ENCODE measurements around the gene ADM5. TPM values are rescaled to one million over a fixed set of nuclear protein-coding genes. Genes with fewer than 3 reads are reported as not detected.

ADM5 gene
- total and polyA plus RNA-seq, 10 of the 15 experiments (the other 5 are each of a cell fraction or from before 2014, with no cell fraction given) = 0.05 to 6.0 (median 1.2) TPM; not detected in 1

- 71% methylated on average over 11 of the region's 12 CpGs for WGBS (ENCODE audit: insufficient coverage, insufficient replicate concordance, low lambda C conversion rate, missing lambda C conversion rate)
- DNase-seq (ENCODE audit: low read depth, low spot score) (no peak), ATAC-seq (peak; percentile 16), FAIRE-seq (no peak)
- H3K4me2 ChIP-seq (ENCODE audit: control insufficient read depth, insufficient read depth) = no peak overlapping the region
- in situ Hi-C loops (cut with MboI) = no loop called here
- peaks cover 12 to 39% of the 10 kb centered on the region in 2 experiments; a peak in 3 of 4 replicates for H3K36me3 ChIP-seq (ENCODE audit: control insufficient read depth in 2 of 2, insufficient read depth in 2 of 2, low read length in 1 of 2)
- RAD21 ChIA-PET (ENCODE audit: unreplicated experiment) = no interaction called here
- POLR2A ChIA-PET = no interaction called here
- SMC1A ChIA-PET (ENCODE audit: uncharacterized antibody, unreplicated experiment) = no interaction called here
- H3K27ac ChIP-seq (ENCODE audit: control insufficient read depth, insufficient read depth) = no peak overlapping the region
- TF ChIP-seq EZH2 (IDR thresholded peaks at IDR 0.05; ENCODE audit: borderline replicate concordance, control insufficient read depth, low read depth, low read length) (no peak), SMAD5 (IDR thresholded peaks at IDR 0.05; ENCODE audit: low read depth) (no peak; the same call in 1 of the 2 replicates), POLR2AphosphoS5 (IDR thresholded peaks at IDR 0.05; ENCODE audit: low read length) (peak; percentile 32; the same call in 1 of the 2 replicates)
- H2AFZ ChIP-seq (ENCODE audit: control insufficient read depth, low read depth, low read length) = no peak overlapping the region
- H3K4me1 ChIP-seq (ENCODE audit: control insufficient read depth, insufficient read depth, low read length) = peaks cover 8% of the 10 kb centered on the region
- CTCF ChIA-PET = no interaction called here
- H3K79me2 ChIP-seq (ENCODE audit: control insufficient read depth, insufficient read depth, low read length) = peaks cover 2% of the 10 kb centered on the region
- H4K20me1 ChIP-seq (ENCODE audit: control insufficient read depth, insufficient read depth) = peaks cover 4% of the 10 kb centered on the region; the same call in 1 of the 2 replicates
- no TSS peak for BruUV-seq (replicated peaks)
- H3K9ac ChIP-seq (ENCODE audit: control insufficient read depth, insufficient read depth, low read length) = no peak overlapping the region
- H3K27me3 ChIP-seq (replicated peaks in 1 of 2; ENCODE audit: control insufficient read depth in 2 of 2, insufficient read depth in 2 of 2, low read length in 1 of 2) = no peaks in the 10 kb centered on the region; a peak in 1 of 4 replicates
- H3K4me3 ChIP-seq = no peak overlapping the region
- intact Hi-C loops (cut with micrococcal nuclease; ENCODE audit: unreplicated experiment) = no loop called here
- no peaks in the 10 kb centered on the region; the same call in 2 of the 3 replicates for H3K9me3 ChIP-seq (replicated peaks; ENCODE audit: control insufficient read depth, insufficient read depth, low read length)
Measured at GRCh38 chr19:49688531-49689132, 762 bp upstream of the ADM5 start.

DNA sequence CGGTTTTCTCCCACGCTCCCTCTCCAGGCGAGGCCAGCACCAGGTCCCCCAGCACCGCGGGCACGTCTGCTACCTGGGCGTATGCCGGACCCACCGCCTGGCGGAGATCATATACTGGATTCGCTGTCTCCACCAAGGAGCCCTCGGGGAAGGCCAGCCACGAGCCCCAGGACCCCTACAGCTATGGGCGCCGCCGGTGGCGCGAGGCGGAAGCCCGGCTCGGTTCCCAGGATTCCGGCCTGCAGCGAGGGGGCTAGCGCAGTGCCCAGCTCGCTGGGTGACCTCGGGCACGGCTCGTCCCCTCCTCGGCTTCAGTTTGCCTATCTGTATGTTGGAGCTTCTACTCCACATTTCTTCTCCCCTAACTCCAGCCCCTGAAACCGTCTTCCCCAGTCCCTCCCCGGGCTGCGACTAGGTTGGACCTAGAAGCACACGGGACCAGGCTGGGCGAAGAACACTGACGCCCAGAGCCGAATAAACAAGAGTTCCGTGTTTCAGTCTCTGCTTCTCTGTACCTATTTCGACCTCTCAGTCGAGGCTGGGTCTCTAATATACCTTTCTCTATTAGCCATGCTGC is 773 bp downstream of the ADM5 start:
- peaks cover 4 to 26% of the 10 kb centered on the region in 2 experiments; a peak in 3 of 4 replicates for H3K36me3 ChIP-seq (ENCODE audit: control insufficient read depth in 2 of 2, insufficient read depth in 2 of 2, low read length in 1 of 2)
- no peak overlapping the region for H2AFZ ChIP-seq (ENCODE audit: control insufficient read depth, low read depth, low read length)
- peaks cover 8% of the 10 kb centered on the region for H3K4me1 ChIP-seq (ENCODE audit: control insufficient read depth, insufficient read depth, low read length)
- peaks cover 4% of the 10 kb centered on the region; the same call in 1 of the 2 replicates for H4K20me1 ChIP-seq (ENCODE audit: control insufficient read depth, insufficient read depth)
- H3K27ac ChIP-seq (ENCODE audit: control insufficient read depth, insufficient read depth) = no peak overlapping the region
- FAIRE-seq = no peak
- BruUV-seq (replicated peaks) = no TSS peak
- intact Hi-C loops (cut with micrococcal nuclease; ENCODE audit: unreplicated experiment) = no loop called here
- H3K79me2 ChIP-seq (ENCODE audit: control insufficient read depth, insufficient read depth, low read length) = no peaks in the 10 kb centered on the region
- ChIA-PET CTCF (interaction anchor here (1.2 kb wide), 1 partner anchor 120 kb away, joined by 3 read pairs; no protein-coding TSS in a partner anchor), POLR2A (no interaction called here), RAD21 (ENCODE audit: unreplicated experiment) (no interaction called here), SMC1A (ENCODE audit: uncharacterized antibody, unreplicated experiment) (no interaction called here)
- no peak overlapping the region for H3K4me3 ChIP-seq
- no peak for ATAC-seq
- no peak overlapping the region for H3K4me2 ChIP-seq (ENCODE audit: control insufficient read depth, insufficient read depth)
- H3K9me3 ChIP-seq (replicated peaks; ENCODE audit: control insufficient read depth, insufficient read depth, low read length) = no peaks in the 10 kb centered on the region; the same call in 2 of the 3 replicates
- H3K9ac ChIP-seq (ENCODE audit: control insufficient read depth, insufficient read depth, low read length) = no peak overlapping the region
- DNase-seq (ENCODE audit: low read depth, low spot score) = no peak
- in situ Hi-C loops (cut with MboI) = no loop called here
- WGBS (ENCODE audit: insufficient coverage, insufficient replicate concordance, low lambda C conversion rate, missing lambda C conversion rate) = 50% methylated on average over 37 of the region's 39 CpGs
- H3K27me3 ChIP-seq (replicated peaks in 1 of 2; ENCODE audit: control insufficient read depth in 2 of 2, insufficient read depth in 2 of 2, low read length in 1 of 2) = no peaks in the 10 kb centered on the region; a peak in 1 of 4 replicates
- no peak for TF ChIP-seq E2F8 (IDR thresholded peaks at IDR 0.05; ENCODE audit: low read depth, partially characterized antibody)
- no peak for TF ChIP-seq ZBTB33 (IDR thresholded peaks at IDR 0.05)
- TF ChIP-seq RUNX3 (IDR thresholded peaks at IDR 0.05; ENCODE audit: low read length) = no peak
- no peak for TF ChIP-seq MTA3 (IDR thresholded peaks at IDR 0.05; ENCODE audit: borderline replicate concordance, low read length)
- no peak for TF ChIP-seq ATF2 (IDR thresholded peaks at IDR 0.05; ENCODE audit: low read length)
